Neural progenitor cell (in vitro differentiated cells): ENCODE measurements around the gene CREBBP.

Source experiments
- EZH2 ChIP-seq: fragments of 200-600 bp; sonication (generic); IDR thresholded peaks from 2 replicates; pipeline ENCODE4 v1.6.1; 2017; ENCODE audit warnings: antibody characterized with exemption, mild to moderate bottlenecking, moderate library complexity
- EZH2phosphoT487 ChIP-seq: fragments of 200-600 bp; sonication (generic); IDR thresholded peaks from 2 replicates; pipeline ENCODE4 v1.6.1; 2017; ENCODE audit warnings: antibody characterized with exemption
- TF ChIP-seq, protein P1 (sequence below): fragments of 200-600 bp; sonication (generic); IDR thresholded peaks from 2 replicates; pipeline ENCODE4 v1.5.1; 2017; ENCODE audit warnings: antibody characterized with exemption, mild to moderate bottlenecking

DNA sequence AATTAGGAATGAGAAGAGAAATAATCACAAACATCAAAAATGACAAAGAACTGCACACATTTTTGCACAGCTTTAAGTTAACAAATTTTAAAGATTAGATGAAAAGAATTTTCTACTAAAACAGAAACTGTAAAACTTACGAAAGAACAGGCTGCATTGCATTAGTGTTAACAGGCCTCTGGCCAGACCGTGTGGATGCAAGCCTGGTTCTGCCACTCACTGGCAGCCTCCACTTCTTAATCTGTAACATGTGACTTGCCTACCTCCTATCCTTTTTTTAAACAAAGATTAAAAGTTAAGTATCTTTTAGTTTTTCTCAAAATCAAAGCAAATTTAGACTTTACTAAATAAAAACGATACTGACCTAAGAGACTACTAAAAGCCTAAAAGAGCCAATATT is 37.5 kb downstream of the CREBBP start:
- TF ChIP-seq, protein P1, sequence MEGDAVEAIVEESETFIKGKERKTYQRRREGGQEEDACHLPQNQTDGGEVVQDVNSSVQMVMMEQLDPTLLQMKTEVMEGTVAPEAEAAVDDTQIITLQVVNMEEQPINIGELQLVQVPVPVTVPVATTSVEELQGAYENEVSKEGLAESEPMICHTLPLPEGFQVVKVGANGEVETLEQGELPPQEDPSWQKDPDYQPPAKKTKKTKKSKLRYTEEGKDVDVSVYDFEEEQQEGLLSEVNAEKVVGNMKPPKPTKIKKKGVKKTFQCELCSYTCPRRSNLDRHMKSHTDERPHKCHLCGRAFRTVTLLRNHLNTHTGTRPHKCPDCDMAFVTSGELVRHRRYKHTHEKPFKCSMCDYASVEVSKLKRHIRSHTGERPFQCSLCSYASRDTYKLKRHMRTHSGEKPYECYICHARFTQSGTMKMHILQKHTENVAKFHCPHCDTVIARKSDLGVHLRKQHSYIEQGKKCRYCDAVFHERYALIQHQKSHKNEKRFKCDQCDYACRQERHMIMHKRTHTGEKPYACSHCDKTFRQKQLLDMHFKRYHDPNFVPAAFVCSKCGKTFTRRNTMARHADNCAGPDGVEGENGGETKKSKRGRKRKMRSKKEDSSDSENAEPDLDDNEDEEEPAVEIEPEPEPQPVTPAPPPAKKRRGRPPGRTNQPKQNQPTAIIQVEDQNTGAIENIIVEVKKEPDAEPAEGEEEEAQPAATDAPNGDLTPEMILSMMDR, result no peak
- TF ChIP-seq EZH2, result no peak
- TF ChIP-seq EZH2phosphoT487, result no peak
